IPS-15b (cell line): ENCODE measurements around the gene PDSS2.

ENCODE experiments used
- H3K27me3 ChIP-seq: one replicate; pipeline ENCODE4 v1.6.1; 2013; ENCODE audit warnings: low read length; ENCODE audit not compliant: control insufficient read depth, insufficient read depth
- H3K36me3 ChIP-seq: one replicate; pipeline ENCODE4 v1.6.1; 2013; ENCODE audit warnings: low read length; ENCODE audit not compliant: control insufficient read depth, insufficient read depth
- H3K4me1 ChIP-seq: one replicate; pipeline ENCODE4 v1.6.1; 2013; ENCODE audit warnings: mild to moderate bottlenecking, low read length; ENCODE audit not compliant: control insufficient read depth, insufficient read depth
- H3K4me3 ChIP-seq: one replicate; pipeline ENCODE4 v1.5.1; 2013; ENCODE audit warnings: low read depth, low read length
- H3K9ac ChIP-seq: one replicate; pipeline ENCODE4 v1.6.1; 2013; ENCODE audit warnings: low read depth, mild to moderate bottlenecking, low read length
- H3K9me3 ChIP-seq: one replicate; pipeline ENCODE4 v1.6.1; 2013; ENCODE audit warnings: mild to moderate bottlenecking, low read length; ENCODE audit not compliant: control insufficient read depth, insufficient read depth

Gene PDSS2

GRCh38 chr6:107408714-107409113, 50.6 kb downstream of the PDSS2 start:
- no peaks in the 10 kb centered on the region for H3K27me3 ChIP-seq
- H3K4me3 ChIP-seq, result no peak overlapping the region
- peaks cover 14% of the 10 kb centered on the region for H3K4me1 ChIP-seq
- H3K9ac ChIP-seq, result no peak overlapping the region
- H3K9me3 ChIP-seq, result no peaks in the 10 kb centered on the region
- no peaks in the 10 kb centered on the region for H3K36me3 ChIP-seq

GRCh38 chr6:107405002-107405401, 54.4 kb downstream of the PDSS2 start:
- no peaks in the 10 kb centered on the region for H3K9me3 ChIP-seq
- peaks cover 12% of the 10 kb centered on the region for H3K4me1 ChIP-seq
- no peak overlapping the region for H3K9ac ChIP-seq
- H3K27me3 ChIP-seq, result no peaks in the 10 kb centered on the region
- no peak overlapping the region for H3K4me3 ChIP-seq
- H3K36me3 ChIP-seq, result no peaks in the 10 kb centered on the region

- Histone ChIP-seq H3K4me1 (no peaks in the 10 kb centered on the region), H3K27me3 (no peaks in the 10 kb centered on the region), H3K4me3 (no peak overlapping the region), H3K36me3 (no peaks in the 10 kb centered on the region), H3K9ac (no peak overlapping the region), H3K9me3 (no peaks in the 10 kb centered on the region)
Observed at GRCh38 chr6:107402533-107402932, 56.8 kb downstream of the PDSS2 start.

- Histone ChIP-seq H3K27me3 (no peaks in the 10 kb centered on the region), H3K36me3 (no peaks in the 10 kb centered on the region)
Observed at GRCh38 chr6:107401573-107401972, 57.8 kb downstream of the PDSS2 start.

GRCh38 chr6:107400616-107401147, 58.7 kb downstream of the PDSS2 start:
- H3K4me1 ChIP-seq, result no peaks in the 10 kb centered on the region
- no peaks in the 10 kb centered on the region for H3K9me3 ChIP-seq

More at GRCh38 chr6:107401573-107401972, 57.8 kb downstream of the PDSS2 start:
- no peak overlapping the region for H3K4me3 ChIP-seq
- H3K9ac ChIP-seq, result no peak overlapping the region
- H3K4me1 ChIP-seq, result no peaks in the 10 kb centered on the region
- no peaks in the 10 kb centered on the region for H3K9me3 ChIP-seq

GRCh38 chr6:107399935-107400334, 59.4 kb downstream of the PDSS2 start:
- H3K9me3 ChIP-seq, result no peaks in the 10 kb centered on the region
- no peaks in the 10 kb centered on the region for H3K27me3 ChIP-seq
- no peaks in the 10 kb centered on the region for H3K4me1 ChIP-seq
- H3K4me3 ChIP-seq, result no peak overlapping the region
- H3K36me3 ChIP-seq, result no peaks in the 10 kb centered on the region
- H3K9ac ChIP-seq, result no peak overlapping the region

More at GRCh38 chr6:107400616-107401147, 58.7 kb downstream of the PDSS2 start:
- no peak overlapping the region for H3K4me3 ChIP-seq
- H3K36me3 ChIP-seq, result no peaks in the 10 kb centered on the region
- no peak overlapping the region for H3K9ac ChIP-seq
- H3K27me3 ChIP-seq, result no peaks in the 10 kb centered on the region

GRCh38 chr6:107398001-107398400, 61.4 kb downstream of the PDSS2 start:
- no peaks in the 10 kb centered on the region for H3K27me3 ChIP-seq
- no peaks in the 10 kb centered on the region for H3K9me3 ChIP-seq
- no peaks in the 10 kb centered on the region for H3K4me1 ChIP-seq
- H3K36me3 ChIP-seq, result no peaks in the 10 kb centered on the region
- no peak overlapping the region for H3K9ac ChIP-seq
- H3K4me3 ChIP-seq, result no peak overlapping the region

GRCh38 chr6:107396211-107396610, 63.2 kb downstream of the PDSS2 start:
- no peaks in the 10 kb centered on the region for H3K9me3 ChIP-seq
- no peak overlapping the region for H3K9ac ChIP-seq
- H3K4me3 ChIP-seq, result no peak overlapping the region
- no peaks in the 10 kb centered on the region for H3K27me3 ChIP-seq
- no peaks in the 10 kb centered on the region for H3K36me3 ChIP-seq
- no peaks in the 10 kb centered on the region for H3K4me1 ChIP-seq

- Histone ChIP-seq H3K9me3 (no peaks in the 10 kb centered on the region), H3K27me3 (no peaks in the 10 kb centered on the region), H3K36me3 (no peaks in the 10 kb centered on the region), H3K9ac (no peak overlapping the region), H3K4me1 (no peaks in the 10 kb centered on the region), H3K4me3 (no peak overlapping the region)
Observed at GRCh38 chr6:107392069-107392468, 67.3 kb downstream of the PDSS2 start.

- no peak overlapping the region for H3K9ac ChIP-seq
- H3K4me3 ChIP-seq, result no peak overlapping the region
- no peaks in the 10 kb centered on the region for H3K27me3 ChIP-seq
- H3K9me3 ChIP-seq, result no peaks in the 10 kb centered on the region
- H3K36me3 ChIP-seq, result no peaks in the 10 kb centered on the region
- H3K4me1 ChIP-seq, result no peaks in the 10 kb centered on the region
Observed at GRCh38 chr6:107390685-107391435, 68.5 kb downstream of the PDSS2 start.

- H3K36me3 ChIP-seq, result no peaks in the 10 kb centered on the region
- H3K9ac ChIP-seq, result no peak overlapping the region
- H3K27me3 ChIP-seq, result no peaks in the 10 kb centered on the region
- no peak overlapping the region for H3K4me3 ChIP-seq
- H3K9me3 ChIP-seq, result no peaks in the 10 kb centered on the region
- no peaks in the 10 kb centered on the region for H3K4me1 ChIP-seq
Observed at GRCh38 chr6:107390056-107390455, 69.3 kb downstream of the PDSS2 start.

- Histone ChIP-seq H3K4me3 (no peak overlapping the region), H3K27me3 (no peaks in the 10 kb centered on the region), H3K4me1 (peaks cover 2% of the 10 kb centered on the region), H3K9ac (no peak overlapping the region), H3K9me3 (no peaks in the 10 kb centered on the region), H3K36me3 (no peaks in the 10 kb centered on the region)
Observed at GRCh38 chr6:107386904-107387303, 72.5 kb downstream of the PDSS2 start.
